ENCODE measurements around the gene EIF4A3.

DNA sequence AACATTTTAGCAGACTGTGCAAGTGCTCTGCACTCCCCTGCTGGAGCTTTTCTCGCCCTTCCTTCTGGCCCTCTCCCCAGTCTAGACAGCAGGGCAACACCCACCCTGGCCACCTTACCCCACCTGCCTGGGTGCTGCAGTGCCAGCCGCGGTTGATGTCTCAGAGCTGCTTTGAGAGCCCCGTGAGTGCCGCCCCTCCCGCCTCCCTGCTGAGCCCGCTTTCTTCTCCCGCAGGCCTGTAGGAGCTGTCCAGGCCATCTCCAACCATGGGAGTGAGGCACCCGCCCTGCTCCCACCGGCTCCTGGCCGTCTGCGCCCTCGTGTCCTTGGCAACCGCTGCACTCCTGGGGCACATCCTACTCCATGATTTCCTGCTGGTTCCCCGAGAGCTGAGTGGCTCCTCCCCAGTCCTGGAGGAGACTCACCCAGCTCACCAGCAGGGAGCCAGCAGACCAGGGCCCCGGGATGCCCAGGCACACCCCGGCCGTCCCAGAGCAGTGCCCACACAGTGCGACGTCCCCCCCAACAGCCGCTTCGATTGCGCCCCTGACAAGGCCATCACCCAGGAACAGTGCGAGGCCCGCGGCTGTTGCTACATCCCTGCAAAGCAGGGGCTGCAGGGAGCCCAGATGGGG, 42.5 kb downstream of the EIF4A3 start:
- TF ChIP-seq, protein P1, sequence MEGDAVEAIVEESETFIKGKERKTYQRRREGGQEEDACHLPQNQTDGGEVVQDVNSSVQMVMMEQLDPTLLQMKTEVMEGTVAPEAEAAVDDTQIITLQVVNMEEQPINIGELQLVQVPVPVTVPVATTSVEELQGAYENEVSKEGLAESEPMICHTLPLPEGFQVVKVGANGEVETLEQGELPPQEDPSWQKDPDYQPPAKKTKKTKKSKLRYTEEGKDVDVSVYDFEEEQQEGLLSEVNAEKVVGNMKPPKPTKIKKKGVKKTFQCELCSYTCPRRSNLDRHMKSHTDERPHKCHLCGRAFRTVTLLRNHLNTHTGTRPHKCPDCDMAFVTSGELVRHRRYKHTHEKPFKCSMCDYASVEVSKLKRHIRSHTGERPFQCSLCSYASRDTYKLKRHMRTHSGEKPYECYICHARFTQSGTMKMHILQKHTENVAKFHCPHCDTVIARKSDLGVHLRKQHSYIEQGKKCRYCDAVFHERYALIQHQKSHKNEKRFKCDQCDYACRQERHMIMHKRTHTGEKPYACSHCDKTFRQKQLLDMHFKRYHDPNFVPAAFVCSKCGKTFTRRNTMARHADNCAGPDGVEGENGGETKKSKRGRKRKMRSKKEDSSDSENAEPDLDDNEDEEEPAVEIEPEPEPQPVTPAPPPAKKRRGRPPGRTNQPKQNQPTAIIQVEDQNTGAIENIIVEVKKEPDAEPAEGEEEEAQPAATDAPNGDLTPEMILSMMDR (conservative IDR thresholded peaks at IDR 0.05; ENCODE audit: low read depth, low read length) = no peak
- TF ChIP-seq EZH2 (IDR thresholded peaks at IDR 0.05; ENCODE audit: borderline replicate concordance, low read depth, low read length, poor library complexity, severe bottlenecking) = no peak
